HG03469 (cell line): ENCODE data around the gene SNAP25.

Source experiments
- ATAC-seq: cut with Tn5 transposase; IDR thresholded peaks from one replicate; pipeline ENCODE4 v1.9.1; 2021; ENCODE audit warnings: mild to moderate bottlenecking, moderate library complexity, moderate number of reproducible peaks; ENCODE audit not compliant: unreplicated experiment

The SNAP25 gene

GRCh38 chr20:10261702-10262101 is 43.1 kb downstream of the SNAP25 start:
- no peak for ATAC-seq

GRCh38 chr20:10263385-10264165 is 44.9 kb downstream of the SNAP25 start:
- no peak for ATAC-seq

GRCh38 chr20:10264166-10264558 is 45.5 kb downstream of the SNAP25 start:
- ATAC-seq, result no peak

- no peak for ATAC-seq
These were observed 50.0 kb downstream of the SNAP25 start for GRCh38 chr20:10268636-10269035.

- no peak for ATAC-seq
These were observed 52.0 kb downstream of the SNAP25 start for GRCh38 chr20:10270630-10271029.

- ATAC-seq, result no peak
These were observed 53.0 kb downstream of the SNAP25 start for GRCh38 chr20:10271494-10272219.

GRCh38 chr20:10276878-10277580 is 58.4 kb downstream of the SNAP25 start:
- no peak for ATAC-seq

- no peak for ATAC-seq
These were observed 59.0 kb downstream of the SNAP25 start for GRCh38 chr20:10277616-10278015.

- no peak for ATAC-seq
These were observed 59.8 kb downstream of the SNAP25 start for GRCh38 chr20:10278412-10278811.

GRCh38 chr20:10280018-10280908 is 61.6 kb downstream of the SNAP25 start:
- ATAC-seq, result no peak

- no peak for ATAC-seq
These were observed 63.3 kb downstream of the SNAP25 start for GRCh38 chr20:10281911-10282310.

GRCh38 chr20:10282979-10283456 is 64.4 kb downstream of the SNAP25 start:
- no peak for ATAC-seq

GRCh38 chr20:10286356-10286755 is 67.7 kb downstream of the SNAP25 start:
- ATAC-seq, result no peak

- ATAC-seq, result no peak
These were observed 69.8 kb downstream of the SNAP25 start for GRCh38 chr20:10288421-10288820.

GRCh38 chr20:10288954-10289646 is 70.5 kb downstream of the SNAP25 start:
- ATAC-seq, result no peak

GRCh38 chr20:10291568-10292248 is 73.1 kb downstream of the SNAP25 start:
- ATAC-seq, result no peak

GRCh38 chr20:10297223-10297622 is 78.6 kb downstream of the SNAP25 start:
- no peak for ATAC-seq

GRCh38 chr20:10297684-10298240 is 79.1 kb downstream of the SNAP25 start:
- ATAC-seq, result no peak
